ENCODE data around the gene LRRC8B.

DNA sequence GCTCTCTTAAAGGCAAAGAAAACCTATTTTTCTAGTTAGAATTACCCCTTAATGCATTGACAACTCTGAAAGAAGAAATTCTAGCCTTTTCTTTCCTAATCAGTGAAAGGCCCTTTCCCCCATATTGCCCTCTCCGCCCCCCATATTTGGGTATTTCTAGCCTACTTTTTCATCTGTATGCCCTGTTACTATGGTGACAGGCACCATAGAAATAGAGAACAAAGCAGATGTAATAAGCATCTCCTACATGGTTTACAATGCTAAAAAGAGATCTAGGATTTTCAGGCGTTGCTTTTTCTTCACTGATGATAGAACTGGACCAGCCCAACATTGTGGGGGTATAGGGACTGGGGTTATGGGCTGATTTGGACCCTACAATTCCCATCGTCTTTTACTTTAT is 14.5 kb downstream of the LRRC8B start:
- TF ChIP-seq, protein P1, sequence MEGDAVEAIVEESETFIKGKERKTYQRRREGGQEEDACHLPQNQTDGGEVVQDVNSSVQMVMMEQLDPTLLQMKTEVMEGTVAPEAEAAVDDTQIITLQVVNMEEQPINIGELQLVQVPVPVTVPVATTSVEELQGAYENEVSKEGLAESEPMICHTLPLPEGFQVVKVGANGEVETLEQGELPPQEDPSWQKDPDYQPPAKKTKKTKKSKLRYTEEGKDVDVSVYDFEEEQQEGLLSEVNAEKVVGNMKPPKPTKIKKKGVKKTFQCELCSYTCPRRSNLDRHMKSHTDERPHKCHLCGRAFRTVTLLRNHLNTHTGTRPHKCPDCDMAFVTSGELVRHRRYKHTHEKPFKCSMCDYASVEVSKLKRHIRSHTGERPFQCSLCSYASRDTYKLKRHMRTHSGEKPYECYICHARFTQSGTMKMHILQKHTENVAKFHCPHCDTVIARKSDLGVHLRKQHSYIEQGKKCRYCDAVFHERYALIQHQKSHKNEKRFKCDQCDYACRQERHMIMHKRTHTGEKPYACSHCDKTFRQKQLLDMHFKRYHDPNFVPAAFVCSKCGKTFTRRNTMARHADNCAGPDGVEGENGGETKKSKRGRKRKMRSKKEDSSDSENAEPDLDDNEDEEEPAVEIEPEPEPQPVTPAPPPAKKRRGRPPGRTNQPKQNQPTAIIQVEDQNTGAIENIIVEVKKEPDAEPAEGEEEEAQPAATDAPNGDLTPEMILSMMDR (IDR thresholded peaks at IDR 0.05): no peak
- TF ChIP-seq, protein P2, sequence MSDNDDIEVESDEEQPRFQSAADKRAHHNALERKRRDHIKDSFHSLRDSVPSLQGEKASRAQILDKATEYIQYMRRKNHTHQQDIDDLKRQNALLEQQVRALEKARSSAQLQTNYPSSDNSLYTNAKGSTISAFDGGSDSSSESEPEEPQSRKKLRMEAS (CRISPR knock-in tag; IDR thresholded peaks at IDR 0.05): no peak
- TF ChIP-seq FOXJ3 (CRISPR knock-in tag; IDR thresholded peaks at IDR 0.05; ENCODE audit: borderline replicate concordance): no peak
- no peak for TF ChIP-seq ELF4 (CRISPR knock-in tag; IDR thresholded peaks at IDR 0.05; ENCODE audit: low read depth)
- TF ChIP-seq, protein P3, sequence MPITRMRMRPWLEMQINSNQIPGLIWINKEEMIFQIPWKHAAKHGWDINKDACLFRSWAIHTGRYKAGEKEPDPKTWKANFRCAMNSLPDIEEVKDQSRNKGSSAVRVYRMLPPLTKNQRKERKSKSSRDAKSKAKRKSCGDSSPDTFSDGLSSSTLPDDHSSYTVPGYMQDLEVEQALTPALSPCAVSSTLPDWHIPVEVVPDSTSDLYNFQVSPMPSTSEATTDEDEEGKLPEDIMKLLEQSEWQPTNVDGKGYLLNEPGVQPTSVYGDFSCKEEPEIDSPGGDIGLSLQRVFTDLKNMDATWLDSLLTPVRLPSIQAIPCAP (CRISPR knock-in tag; IDR thresholded peaks at IDR 0.05): no peak

Measured in WTC11 (cell line).